ENCODE results near the gene DCLK3. TPM values are rescaled to one million over a fixed set of nuclear protein-coding genes. Genes with fewer than 3 reads are reported as not detected.

DCLK3 gene
- total and polyA plus RNA-seq, 2 of the 13 experiments (the other 11 are each of a cell fraction or from before 2014, with no cell fraction given) = not detected

- CTCF ChIA-PET (ENCODE audit: low intra/inter-chr PET ratio, low total read pairs) = no interaction called here
Observed at GRCh38 chr3:36662626-36663025, 101.7 kb downstream of the DCLK3 start.

More at GRCh38 chr3:36662626-36663025, 101.7 kb downstream of the DCLK3 start:
- Histone ChIP-seq H4K20me1 (ENCODE audit: insufficient read depth, low read length) (no peaks in the 10 kb centered on the region), H3K9me3 (ENCODE audit: low read length) (no peaks in the 10 kb centered on the region), H3K9ac (ENCODE audit: insufficient read depth, low read depth, low read length) (no peak overlapping the region), H3K79me2 (ENCODE audit: insufficient read depth, low read length) (no peaks in the 10 kb centered on the region), H3K4me2 (ENCODE audit: low read depth, low read length) (no peak overlapping the region), H3K36me3 (replicated peaks in 1 of 2; ENCODE audit: control insufficient read depth in 1 of 2, insufficient read depth in 2 of 2, low read length in 2 of 2) (no peaks in the 10 kb centered on the region), H3K4me3 (replicated peaks in 1 of 3; ENCODE audit: insufficient read depth in 1 of 3, low read depth in 2 of 3, low read length in 3 of 3) (no peak overlapping the region), H3K27ac (ENCODE audit: extremely low read length, insufficient read depth, low read length) (no peak overlapping the region), H3K4me1 (ENCODE audit: insufficient read depth, low read length) (no peaks in the 10 kb centered on the region), H2AFZ (ENCODE audit: low read length) (no peak overlapping the region), H3K27me3 (ENCODE audit: control insufficient read depth in 1 of 2, insufficient read depth in 2 of 2, low read length in 2 of 2) (no peaks in the 10 kb centered on the region)
- in situ Hi-C loops (cut with HindIII; ENCODE audit: extremely low pct_ligation_motif_present, low pct_unique_long_range_greater_than_20kb) = no loop called here
- DNase-seq (ENCODE audit: low spot score) (no peak), FAIRE-seq (no peak), ATAC-seq (no peak)
- no peak for TF ChIP-seq CENPT (CRISPR knock-in tag; IDR thresholded peaks at IDR 0.05; ENCODE audit: low read depth)
- WGBS (ENCODE audit: low lambda C conversion rate) = 1% methylated on average over 4 of the region's 4 CpGs
- intact Hi-C loops (cut with micrococcal nuclease; ENCODE audit: unreplicated experiment) = no loop called here
- POLR2A ChIA-PET = no interaction called here
- BruUV-seq (replicated peaks) = no TSS peak

Other genes starting within 250 kb of the DCLK3 start
- 0.13 and 0.67 TPM in 2 replicates for gene TRANK1, start 180.5 kb upstream of the DCLK3 start, total RNA-seq (2016; rRNA removed; fragmentation: Illumina TruSeq; extraction: Trizol)
- gene TRANK1, start 180.5 kb upstream of the DCLK3 start, polyA plus RNA-seq (2011; rRNA removed) = 0.32 and 0.33 TPM in 2 replicates
- 23.0 and 28.1 TPM in 2 replicates for gene EPM2AIP1, start 228.6 kb upstream of the DCLK3 start, total RNA-seq (2016; rRNA removed; fragmentation: Illumina TruSeq; extraction: Trizol)
- 9.1 and 10.7 TPM in 2 replicates for gene EPM2AIP1, start 228.6 kb upstream of the DCLK3 start, polyA plus RNA-seq (2011; rRNA removed)
- 70.8 and 84.7 TPM in 2 replicates for gene MLH1, start 229.0 kb upstream of the DCLK3 start, total RNA-seq (2016; rRNA removed; fragmentation: Illumina TruSeq; extraction: Trizol)
- gene MLH1, start 229.0 kb upstream of the DCLK3 start, polyA plus RNA-seq (2011; rRNA removed) = 25.5 and 29.5 TPM in 2 replicates